NCI-H2171 treated with DMSO at 0.1 percent for 48 hours (cell line): ENCODE results near the gene GLO1.
A peak's percentile ranks its signal among the peaks of the same experiment; 100 is the strongest.

ENCODE experiments used
- DNase-seq: peaks from one replicate; lab custom pipeline; 2025; lab: John Stamatoyannopoulos, UW

GLO1 gene

DNA sequence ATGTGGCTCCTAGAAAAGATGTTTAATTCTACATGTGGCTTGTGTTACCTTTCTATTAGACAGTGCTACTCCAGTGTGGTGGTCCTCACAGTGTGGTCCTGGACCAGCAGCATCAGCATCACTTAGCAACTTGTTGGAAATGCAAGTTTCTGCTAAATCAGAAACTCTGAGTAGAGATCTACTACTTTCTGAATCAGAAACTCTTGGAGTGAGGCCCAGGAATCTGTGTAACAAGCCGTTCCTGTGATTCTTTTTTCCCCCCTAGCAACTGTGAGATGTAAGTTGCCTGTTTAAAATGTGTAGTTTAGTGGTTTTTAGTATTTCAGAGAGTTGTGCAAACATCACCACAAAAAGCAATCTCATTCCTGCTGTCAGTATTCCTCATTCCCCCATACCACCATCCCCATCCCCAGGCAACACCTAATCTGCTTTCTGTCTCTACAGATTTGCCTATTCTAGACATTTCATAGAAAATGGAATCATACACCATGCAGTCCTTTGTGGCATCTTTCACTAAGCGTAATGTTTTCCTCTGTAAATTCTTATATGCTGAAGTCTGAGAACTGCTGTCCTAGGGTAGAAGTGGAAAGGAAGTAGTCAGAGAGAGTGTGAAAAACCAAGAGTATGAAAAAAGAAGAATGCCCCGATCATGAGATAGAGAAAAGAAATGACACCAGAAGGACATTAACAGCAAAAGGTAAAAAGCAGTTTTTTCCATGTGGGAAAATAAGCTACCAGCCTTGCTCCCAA, 44.4 kb downstream of the GLO1 start:
- DNase-seq = no peak

DNA sequence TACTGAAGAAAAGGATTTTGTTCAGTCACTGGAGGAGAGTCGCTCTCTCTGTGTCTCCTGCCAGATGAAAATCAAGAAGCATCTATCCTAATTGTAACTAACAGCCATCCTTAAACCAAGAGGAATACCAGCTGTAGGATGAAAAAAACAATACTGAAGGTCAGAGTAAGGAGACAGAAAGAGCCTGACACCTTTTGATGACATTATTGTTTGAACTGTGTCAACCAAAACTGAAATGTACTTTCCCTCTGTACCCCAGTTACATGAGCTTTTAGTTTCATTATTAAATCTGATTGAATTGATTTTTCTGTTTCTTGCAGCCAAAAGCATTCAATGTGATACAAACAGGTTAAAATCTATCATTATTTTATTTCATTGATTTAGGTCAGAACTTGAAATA, 46.0 kb downstream of the GLO1 start:
- DNase-seq = no peak

DNA sequence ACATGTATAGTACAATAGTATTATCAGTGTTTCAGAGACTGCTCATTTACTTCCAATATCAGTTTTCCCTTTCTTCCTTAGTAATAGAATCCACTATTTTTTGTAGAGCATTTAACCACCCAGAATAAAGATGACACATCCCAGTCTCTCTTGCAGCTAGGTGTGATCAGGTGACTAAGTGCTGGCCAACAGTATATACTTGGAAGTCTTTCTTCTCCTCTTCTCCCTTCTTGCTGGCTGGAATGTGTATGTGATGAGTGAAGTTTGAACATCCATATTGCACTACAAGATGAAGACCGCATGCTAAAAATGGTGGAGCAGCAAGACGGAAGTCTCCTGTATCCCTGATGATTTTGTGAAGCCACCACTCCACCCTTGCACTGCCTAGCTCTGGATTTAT, 48.7 kb downstream of the GLO1 start:
- no peak for DNase-seq

DNA sequence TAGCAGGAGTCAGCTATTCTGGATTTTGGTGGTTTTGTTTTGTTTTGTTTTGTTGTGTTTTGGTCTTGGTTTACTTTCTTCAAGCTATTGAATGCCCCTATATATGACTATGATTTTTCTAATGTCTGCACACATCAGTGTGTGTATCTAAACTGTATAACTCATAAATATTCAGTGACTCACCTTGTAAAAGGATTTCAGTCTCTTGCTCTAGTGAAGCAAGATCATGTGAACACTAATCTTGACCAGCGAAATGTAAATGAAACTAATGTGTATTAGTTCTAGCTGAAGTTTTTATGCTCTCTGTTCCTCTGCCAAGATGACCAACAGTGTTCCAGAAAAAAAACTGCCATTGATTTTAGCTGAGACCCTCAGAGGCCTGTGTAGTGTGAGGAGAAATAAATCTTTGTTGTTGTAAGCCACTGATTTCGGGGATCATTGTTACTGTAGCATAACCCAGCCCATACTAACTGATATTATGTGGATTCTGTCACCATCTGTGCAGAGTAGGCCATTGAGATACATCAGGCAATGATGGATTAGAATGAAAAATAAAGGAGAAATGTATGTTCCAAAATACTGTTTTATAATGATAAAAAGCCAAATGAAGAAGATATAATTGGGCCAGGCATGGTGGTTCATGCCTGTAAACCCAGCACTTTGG, 51.7 kb downstream of the GLO1 start:
- DNase-seq = no peak

DNA sequence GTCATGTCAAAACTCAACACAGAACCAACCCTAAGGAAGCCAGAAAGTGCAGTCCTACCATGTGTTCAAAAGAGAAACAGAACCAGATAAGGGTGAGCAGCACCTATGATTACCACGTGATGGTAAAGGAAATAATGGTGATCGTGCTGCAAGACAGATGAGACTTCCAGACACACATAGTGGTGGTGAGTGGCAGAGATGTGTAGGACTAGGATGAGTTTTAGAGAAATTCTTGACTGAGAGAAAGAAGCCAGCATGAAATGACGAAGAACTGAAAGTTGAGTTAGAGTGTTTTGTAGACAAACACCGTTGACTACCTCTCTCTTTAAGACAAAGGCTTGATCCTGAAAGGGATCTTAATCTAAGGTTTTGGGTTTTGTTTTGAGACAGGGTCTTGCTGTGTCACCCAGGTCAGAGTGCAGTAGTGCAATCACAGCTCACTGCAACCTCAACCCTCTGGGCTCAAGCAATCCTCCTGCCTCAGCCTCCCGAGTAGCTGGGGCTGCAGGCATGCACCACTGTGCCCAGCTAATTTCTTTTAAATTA, 52.7 kb downstream of the GLO1 start:
- no peak for DNase-seq

DNA sequence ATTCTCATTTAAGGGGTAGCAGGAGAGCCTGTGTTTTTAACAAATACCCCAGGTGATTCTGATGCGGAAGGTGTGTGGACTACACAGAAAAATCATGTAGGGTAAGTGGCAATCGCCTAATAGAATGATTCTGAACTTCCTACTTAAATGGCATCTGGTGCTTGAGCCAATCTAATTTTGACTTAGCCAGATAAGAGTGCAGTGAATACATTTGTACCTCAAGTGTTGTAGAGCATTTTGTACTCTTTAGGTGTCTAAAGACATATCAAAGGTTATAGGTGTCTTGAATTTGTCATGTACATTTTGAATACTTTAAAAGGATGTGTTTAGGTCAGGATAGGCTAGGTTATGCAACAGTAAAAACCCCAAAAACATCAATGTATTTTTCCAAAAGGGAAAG, 53.2 kb downstream of the GLO1 start:
- DNase-seq = no peak

DNA sequence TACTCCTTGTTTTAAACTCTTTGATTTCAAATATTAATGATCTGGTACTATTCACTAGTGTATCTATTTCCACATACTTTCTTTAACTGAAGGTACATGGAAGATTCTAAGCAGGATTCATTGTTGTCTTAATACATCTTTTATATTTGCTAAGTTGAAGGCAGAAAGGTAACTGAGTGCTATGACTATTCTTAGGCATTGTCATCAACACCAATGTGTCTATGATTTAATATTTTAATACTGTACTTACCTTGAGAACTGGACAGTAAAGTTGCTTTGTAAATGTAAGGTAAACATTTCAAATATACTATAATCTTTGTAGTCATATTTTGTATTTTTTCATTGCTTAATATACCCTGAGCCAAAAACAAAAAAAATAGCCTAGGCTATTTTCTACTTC, 54.3 kb downstream of the GLO1 start:
- no peak for DNase-seq

DNA sequence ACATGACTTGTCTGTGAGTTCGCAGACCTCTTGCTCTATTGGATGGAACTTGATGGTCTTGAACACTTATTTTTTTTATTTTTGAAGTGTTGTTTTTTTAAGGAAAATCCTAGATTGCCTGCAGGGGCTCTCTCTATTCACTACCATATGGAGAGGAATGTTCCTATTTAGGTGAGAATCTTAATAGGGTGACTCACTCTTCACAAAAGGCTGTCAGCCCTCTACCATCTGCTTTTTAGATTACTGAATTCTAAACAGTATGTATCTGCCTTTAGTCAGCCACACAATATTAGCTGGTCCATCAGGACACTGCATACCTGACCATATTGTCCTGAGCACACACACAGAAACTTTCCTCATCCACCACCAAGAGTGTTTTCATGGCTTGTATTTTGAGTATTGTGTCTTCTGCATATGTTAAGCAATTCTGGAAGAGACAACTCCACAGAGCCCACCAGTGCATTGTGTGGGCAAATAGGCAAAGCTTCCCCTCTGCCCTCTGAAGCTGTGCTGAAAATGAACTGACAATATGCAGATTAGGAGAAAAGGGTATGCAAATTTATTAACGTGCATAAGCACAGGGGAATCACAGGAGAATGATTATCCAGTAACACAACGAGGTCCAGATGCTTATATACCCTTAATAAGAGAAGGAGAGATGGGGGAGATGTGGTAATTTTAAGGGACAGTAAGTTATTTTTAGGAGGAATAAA, 56.6 kb downstream of the GLO1 start:
- peak; percentile 86 for DNase-seq

DNA sequence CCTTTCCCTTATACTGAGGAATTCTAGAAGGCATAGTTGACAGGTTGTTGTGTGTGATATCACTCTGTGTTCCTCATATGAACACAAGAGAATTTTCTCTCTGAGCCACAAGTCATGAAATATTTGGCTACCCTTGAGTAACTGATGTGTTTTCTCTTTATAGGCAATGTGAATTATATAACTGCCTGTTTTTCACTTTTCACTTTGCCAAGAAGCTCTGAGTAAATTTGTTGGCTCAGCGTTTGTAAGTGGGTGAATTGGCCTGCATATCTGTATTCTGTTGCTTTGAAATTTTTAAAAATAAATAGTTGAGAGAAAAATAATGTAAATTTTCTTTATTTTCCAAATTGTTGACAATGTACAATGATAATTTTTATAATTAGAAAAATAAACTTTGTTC, 58.0 kb downstream of the GLO1 start:
- DNase-seq = no peak

DNA sequence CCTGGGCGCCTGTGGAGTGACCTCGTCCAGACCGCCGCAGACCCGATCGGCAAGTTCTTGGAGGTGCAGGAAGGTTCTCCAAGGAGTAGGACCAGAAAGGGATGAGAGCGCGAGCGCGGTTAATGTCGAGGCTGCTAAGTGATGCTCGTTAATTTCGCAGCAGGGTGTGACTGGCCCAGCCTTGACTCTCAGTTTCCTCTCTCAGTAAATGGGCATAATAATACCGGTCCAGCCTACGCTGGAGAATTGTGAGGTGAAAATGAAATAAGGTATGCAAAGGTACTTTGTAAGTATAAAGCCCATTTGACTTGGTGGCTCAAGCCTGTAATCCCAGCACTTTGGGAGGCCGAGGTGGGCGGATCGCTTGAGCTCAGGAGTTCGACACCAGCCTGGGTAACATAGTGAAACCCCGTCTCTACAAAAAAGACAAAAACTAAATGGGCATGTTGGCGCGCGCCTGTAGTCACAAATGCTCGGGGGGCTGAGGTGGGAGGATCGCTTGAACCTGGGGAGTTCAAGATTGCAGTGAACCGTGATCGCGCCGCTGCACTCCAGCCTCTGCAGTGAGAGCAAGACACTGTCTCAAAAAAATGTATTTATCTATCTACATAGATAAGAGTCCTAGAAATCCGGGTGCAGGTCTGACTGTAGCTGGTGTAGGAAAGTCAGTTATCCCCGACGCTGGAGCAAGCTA, 62.6 kb downstream of the GLO1 start:
- DNase-seq = no peak

DNA sequence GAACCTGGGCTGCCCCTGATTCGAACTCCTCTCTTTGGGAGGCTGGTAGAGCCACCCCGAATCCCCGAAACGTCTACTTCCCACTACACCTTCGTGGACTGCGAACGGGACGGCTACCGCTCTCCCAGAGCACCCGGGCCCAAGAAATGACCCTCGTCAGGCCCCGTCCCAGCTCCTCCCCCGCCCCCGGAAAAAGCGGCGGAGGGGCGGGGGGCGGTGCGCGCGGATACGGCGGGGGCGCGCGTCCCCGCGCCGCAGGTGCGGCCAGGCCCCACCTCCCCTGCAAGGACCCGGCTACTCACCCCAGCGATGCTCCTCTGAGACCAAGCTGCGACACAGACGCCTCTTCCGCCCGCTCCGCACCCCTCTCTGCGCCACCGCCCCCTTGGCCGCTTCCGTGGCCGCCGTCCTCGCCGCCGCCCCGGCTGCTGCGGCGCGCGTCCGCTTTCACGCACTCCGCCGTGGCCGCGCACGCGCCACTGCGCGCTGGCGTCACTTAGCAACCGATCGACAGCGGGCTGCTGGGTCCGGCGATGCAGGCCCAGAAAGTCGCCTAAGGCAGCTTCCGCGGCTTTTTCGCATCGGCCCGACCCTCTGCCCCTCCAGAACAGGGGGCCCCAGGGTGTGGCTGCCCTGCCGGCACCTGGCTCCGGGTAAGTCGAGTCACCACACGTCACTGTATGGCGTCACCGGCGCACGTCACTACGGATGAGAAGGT, 63.3 kb downstream of the GLO1 start, which contains the start of gene BTBD9:
TSS of gene BTBD9 (minus strand) at position 432 of the 718 bp plus-strand sequence.
- DNase-seq = peak; percentile 82

DNA sequence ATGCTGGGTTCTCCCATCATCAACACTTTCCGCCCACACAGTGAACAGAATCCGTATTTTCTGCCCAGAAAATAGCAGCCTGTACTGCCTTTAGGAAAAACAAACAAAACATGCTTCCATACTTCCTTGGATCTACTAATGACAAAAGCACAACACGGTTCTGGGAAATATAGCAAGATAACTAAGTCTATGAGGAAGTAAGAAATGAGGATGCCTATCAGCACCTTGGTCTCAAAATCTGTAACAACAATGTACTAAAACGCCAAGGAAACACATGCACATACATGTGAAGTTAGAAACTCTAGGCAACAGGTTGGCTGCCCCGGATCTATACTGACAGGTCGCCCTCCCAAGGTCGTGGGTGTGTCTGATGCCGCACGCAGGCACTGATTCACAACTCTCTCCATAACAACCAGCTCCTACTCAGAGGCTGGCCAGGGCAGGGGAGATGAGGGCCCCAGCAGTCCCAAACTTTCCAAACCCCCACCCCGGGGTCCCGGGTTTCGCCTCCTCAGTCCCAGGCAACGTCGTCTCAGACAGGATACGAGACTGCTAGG, 63.9 kb downstream of the GLO1 start:
- DNase-seq = peak; percentile 48

DNA sequence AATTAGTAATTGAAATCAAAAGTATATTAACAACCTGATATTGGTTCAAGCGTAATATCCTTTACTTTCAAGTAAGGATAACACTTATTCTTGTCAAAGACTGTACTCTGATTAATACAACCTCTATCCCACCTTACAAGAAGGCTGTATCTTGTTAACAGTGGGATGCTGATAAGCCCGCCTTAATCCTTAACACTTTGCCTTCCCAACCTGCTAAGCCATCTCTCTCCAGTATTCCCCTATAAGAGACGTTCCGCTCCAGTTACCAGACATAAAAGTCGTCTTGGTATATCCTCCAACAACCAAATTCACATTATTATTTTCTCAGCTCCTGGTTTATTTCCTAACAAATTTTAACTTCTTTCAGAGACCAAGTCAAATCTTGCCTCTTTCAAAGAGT, 65.2 kb downstream of the GLO1 start:
- no peak for DNase-seq

DNA sequence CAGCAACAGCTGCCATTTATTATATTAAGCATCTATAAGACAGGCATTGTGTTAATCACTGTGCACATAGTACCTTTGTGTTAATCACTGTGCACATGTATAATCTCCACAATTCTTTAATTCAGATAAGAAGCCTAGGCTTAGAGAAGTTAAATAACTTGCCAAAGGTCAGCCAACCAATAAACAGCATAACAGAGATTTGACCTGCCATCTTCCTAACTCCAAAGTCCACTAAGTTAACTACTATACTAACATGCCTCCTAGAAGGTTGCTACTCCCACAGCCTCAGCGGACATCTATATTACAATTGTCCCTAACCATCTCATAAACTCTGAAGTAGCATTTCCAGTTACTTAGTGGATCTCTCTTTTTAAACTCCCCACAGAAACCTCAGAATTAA, 66.9 kb downstream of the GLO1 start:
- no peak for DNase-seq

DNA sequence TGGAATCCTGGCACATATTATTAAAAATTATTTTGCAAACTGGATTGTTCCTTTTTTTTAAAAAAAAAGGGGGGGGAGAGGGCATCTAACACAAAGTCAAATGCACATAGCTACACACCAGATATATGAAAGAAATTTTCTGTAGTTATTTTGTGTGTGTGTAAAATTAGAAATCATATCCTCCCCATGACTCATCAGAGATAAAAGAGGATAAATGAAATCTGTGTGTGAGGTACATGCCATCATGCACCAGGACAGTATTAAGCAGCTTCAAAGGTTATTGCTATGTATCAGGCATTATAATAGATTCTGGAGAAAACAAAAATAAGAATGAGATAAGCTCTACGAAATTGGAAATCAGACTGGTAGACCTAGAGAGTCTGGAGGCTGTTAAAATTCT, 68.4 kb downstream of the GLO1 start:
- no peak for DNase-seq

DNA sequence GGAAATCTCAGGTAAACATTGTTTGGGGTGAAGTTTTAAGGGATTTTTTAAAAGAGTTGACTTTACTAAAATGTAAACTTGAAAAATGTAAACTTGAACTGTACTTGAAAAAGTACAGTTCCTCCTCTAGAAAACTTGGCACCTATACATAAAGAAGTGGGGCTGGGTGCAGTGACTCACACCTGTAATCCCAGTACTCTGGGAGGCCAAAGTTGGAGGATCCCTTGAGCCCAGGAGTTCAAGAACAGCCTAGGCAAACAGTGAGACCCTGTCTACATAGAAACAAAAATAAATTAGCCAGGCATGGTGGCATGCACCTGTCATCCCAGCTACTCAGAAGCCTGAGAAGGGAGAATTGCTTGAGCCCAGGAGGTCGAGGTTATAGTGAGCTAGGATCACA, 70.5 kb downstream of the GLO1 start:
- DNase-seq = no peak

DNA sequence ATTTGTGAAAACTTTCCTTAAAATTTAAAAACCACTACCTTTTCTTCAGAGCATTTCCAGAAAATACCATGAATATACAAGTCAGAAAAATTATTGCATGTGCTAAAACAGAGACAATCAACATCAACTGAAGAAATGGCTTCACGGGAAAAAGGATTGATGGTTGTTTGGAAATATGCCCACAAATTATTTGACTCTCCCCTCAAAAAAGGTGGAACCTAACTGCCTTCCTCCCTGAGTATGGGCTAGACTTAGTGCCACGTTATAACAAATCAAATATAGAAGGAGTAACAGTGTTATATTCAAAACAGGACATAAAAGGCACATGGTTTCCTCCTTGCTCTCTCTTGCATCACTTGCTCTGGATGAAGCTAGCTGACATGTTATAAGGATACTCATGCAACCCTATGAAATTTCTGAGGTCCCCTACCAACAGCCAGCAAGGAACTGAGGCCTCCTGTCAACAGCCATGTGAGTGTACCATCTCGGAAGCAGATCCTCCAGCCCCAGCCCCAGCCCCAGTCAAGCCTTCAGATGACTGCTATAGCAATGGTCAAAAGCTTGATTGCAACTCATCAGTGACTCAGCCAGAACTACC, 71.7 kb downstream of the GLO1 start:
- no peak for DNase-seq
